ENCODE data around the gene THBS4. TPM values are rescaled to one million over a fixed set of nuclear protein-coding genes. Genes with fewer than 3 reads are reported as not detected.

The THBS4 gene
- total and polyA plus RNA-seq, 9 of the 15 experiments (the other 6 are each of a cell fraction or from before 2014, with no cell fraction given) = 0.07 to 0.08 TPM; not detected in 7

DNA sequence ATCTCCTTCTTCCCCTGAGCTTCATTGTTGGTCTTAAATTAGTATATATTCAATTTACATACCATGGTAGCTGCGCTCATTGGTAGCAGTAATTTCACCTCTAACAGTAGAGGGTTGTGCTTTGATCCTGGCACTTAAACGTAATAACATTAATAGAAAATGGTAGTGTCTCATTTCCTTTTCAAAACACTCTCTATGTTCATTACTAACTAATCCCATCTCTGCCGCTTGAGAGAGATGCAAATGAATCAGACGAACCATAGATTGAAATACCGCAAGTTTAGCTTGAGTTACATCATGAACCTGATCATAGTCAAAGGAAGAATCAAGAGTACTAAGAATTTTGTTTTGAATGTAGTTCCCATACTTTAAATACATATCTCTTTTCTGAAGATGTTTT, 2.2 kb downstream of the THBS4 start:
- WGBS (ENCODE audit: insufficient coverage, low coverage, missing lambda C conversion rate) = 1% methylated on average over 5 of the region's 5 CpGs
- peaks cover 0 to 4% of the 10 kb centered on the region in 2 experiments; a peak in 1 of 5 replicates for H3K4me1 ChIP-seq (replicated peaks in 1 of 2; ENCODE audit: control insufficient read depth in 2 of 2, insufficient read depth in 2 of 2, low read length in 2 of 2)
- no peaks in the 10 kb centered on the region for H3K9me1 ChIP-seq (ENCODE audit: control insufficient read depth, insufficient read depth, low read length)
- no TSS peak for BruUV-seq (replicated peaks)
- ATAC-seq (no peak), DNase-seq (ENCODE audit: extremely low read depth in 1 of 4, low spot score in 3 of 4) (no peak), FAIRE-seq (no peak)
- H3K36me3 ChIP-seq (ENCODE audit: control insufficient read depth, insufficient read depth, low read length) = no peaks in the 10 kb centered on the region
- no peak overlapping the region for H3K4me2 ChIP-seq (ENCODE audit: insufficient read depth, low read length)
- H3K27me3 ChIP-seq (ENCODE audit: control insufficient read depth in 2 of 2, insufficient read depth in 2 of 2, low read length in 2 of 2) = peaks cover 37 to 47% of the 10 kb centered on the region in 2 experiments
- intact Hi-C loops (cut with micrococcal nuclease) = no loop called here
- no peak overlapping the region for H3K27ac ChIP-seq (ENCODE audit: extremely low read depth, low read depth, low read length)
- no peak overlapping the region for H3K9ac ChIP-seq (ENCODE audit: insufficient read depth in 1 of 2, low read depth in 2 of 2, low read length in 2 of 2)
- TF ChIP-seq NFATC3 (IDR thresholded peaks at IDR 0.05) (no peak), RNF2 (IDR thresholded peaks at IDR 0.05) (0 out of 2 replicates have a peak, but pooled peaks have one; percentile 16)
- in situ Hi-C loops (cut with MboI) = no loop called here
- H4K20me1 ChIP-seq (replicated peaks; ENCODE audit: control insufficient read depth, insufficient read depth, low read length) = no peaks in the 10 kb centered on the region
- H3K9me3 ChIP-seq (replicated peaks; ENCODE audit: control insufficient read depth, insufficient read depth, low read depth, low read length) = no peaks in the 10 kb centered on the region
- ChIA-PET POLR2A (interaction anchor here (1.4 kb wide), 1 partner anchor 20 kb away, joined by 3 read pairs; no protein-coding TSS in a partner anchor), CTCF (ENCODE audit: low intra/inter-chr PET ratio) (no interaction called here)
- no peak overlapping the region for H2AFZ ChIP-seq (ENCODE audit: low read depth, low read length)
- H3K79me2 ChIP-seq (ENCODE audit: control insufficient read depth, insufficient read depth, low read length) = no peaks in the 10 kb centered on the region
- H3K4me3 ChIP-seq = no peak overlapping the region

DNA sequence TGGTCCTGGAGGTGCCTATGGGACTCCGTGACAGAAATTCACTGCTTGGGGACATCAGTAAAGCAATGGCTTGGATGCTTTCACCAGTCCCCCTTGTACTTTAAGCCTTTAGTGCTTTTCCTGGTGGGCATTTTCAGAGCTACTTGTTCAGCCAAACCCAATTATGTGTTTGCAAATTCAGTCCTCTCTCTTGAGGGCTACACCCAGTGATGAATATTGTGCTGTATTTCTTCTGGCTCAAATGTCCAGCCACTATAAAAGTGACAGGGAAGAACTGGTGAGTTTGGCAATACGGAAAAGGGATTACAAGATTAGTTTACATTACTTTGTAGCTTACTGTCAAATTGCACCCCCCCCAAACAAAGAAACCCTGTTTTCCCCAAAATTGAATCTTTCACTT, 4.5 kb downstream of the THBS4 start:
- 5% methylated on average over 2 of the region's 2 CpGs for WGBS (ENCODE audit: insufficient coverage, low coverage, missing lambda C conversion rate)
- Histone ChIP-seq H2AFZ (ENCODE audit: low read depth, low read length) (no peak overlapping the region), H3K9me3 (replicated peaks; ENCODE audit: control insufficient read depth, insufficient read depth, low read depth, low read length) (no peaks in the 10 kb centered on the region), H3K36me3 (ENCODE audit: control insufficient read depth, insufficient read depth, low read length) (no peaks in the 10 kb centered on the region), H3K4me2 (ENCODE audit: insufficient read depth, low read length) (no peak overlapping the region), H3K4me1 (replicated peaks in 1 of 2; ENCODE audit: control insufficient read depth in 2 of 2, insufficient read depth in 2 of 2, low read length in 2 of 2) (peaks cover 0 to 4% of the 10 kb centered on the region in 2 experiments; a peak in 1 of 5 replicates), H3K79me2 (ENCODE audit: control insufficient read depth, insufficient read depth, low read length) (no peaks in the 10 kb centered on the region), H4K20me1 (replicated peaks; ENCODE audit: control insufficient read depth, insufficient read depth, low read length) (no peaks in the 10 kb centered on the region), H3K27ac (ENCODE audit: extremely low read depth, low read depth, low read length) (no peak overlapping the region), H3K9me1 (ENCODE audit: control insufficient read depth, insufficient read depth, low read length) (no peaks in the 10 kb centered on the region), H3K4me3 (no peak overlapping the region), H3K9ac (ENCODE audit: insufficient read depth in 1 of 2, low read depth in 2 of 2, low read length in 2 of 2) (no peak overlapping the region), H3K27me3 (ENCODE audit: control insufficient read depth in 2 of 2, insufficient read depth in 2 of 2, low read length in 2 of 2) (peaks cover 27 to 38% of the 10 kb centered on the region in 2 experiments)
- no TSS peak for BruUV-seq (replicated peaks)
- ATAC-seq (no peak), FAIRE-seq (no peak), DNase-seq (ENCODE audit: extremely low read depth in 1 of 4, low spot score in 3 of 4) (no peak)
- POLR2A ChIA-PET = no interaction called here
- TF ChIP-seq BHLHE40 (IDR thresholded peaks at IDR 0.05; ENCODE audit: low read length) = no peak
- no peak for TF ChIP-seq ZNF134 (CRISPR knock-in tag; conservative IDR thresholded peaks at IDR 0.05)
- no peak for TF ChIP-seq COPS2 (conservative IDR thresholded peaks at IDR 0.05)
- no peak for TF ChIP-seq GATA2 (CRISPR knock-in tag; IDR thresholded peaks at IDR 0.05)
- no peak for TF ChIP-seq PHF8 (IDR thresholded peaks at IDR 0.05; ENCODE audit: borderline replicate concordance, low read length)
- no peak for TF ChIP-seq NONO (IDR thresholded peaks at IDR 0.05; ENCODE audit: low read depth in 2 of 2, low read length in 1 of 2)
- no peak for TF ChIP-seq TCF7 (IDR thresholded peaks at IDR 0.05; ENCODE audit: borderline replicate concordance)
- TF ChIP-seq, protein P1, sequence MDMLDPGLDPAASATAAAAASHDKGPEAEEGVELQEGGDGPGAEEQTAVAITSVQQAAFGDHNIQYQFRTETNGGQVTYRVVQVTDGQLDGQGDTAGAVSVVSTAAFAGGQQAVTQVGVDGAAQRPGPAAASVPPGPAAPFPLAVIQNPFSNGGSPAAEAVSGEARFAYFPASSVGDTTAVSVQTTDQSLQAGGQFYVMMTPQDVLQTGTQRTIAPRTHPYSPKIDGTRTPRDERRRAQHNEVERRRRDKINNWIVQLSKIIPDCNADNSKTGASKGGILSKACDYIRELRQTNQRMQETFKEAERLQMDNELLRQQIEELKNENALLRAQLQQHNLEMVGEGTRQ (CRISPR knock-in tag; IDR thresholded peaks at IDR 0.05) = no peak
- TF ChIP-seq, protein P2, sequence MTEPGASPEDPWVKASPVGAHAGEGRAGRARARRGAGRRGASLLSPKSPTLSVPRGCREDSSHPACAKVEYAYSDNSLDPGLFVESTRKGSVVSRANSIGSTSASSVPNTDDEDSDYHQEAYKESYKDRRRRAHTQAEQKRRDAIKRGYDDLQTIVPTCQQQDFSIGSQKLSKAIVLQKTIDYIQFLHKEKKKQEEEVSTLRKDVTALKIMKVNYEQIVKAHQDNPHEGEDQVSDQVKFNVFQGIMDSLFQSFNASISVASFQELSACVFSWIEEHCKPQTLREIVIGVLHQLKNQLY (CRISPR knock-in tag; conservative IDR thresholded peaks at IDR 0.05) = no peak
- TF ChIP-seq DIDO1 (tag; IDR thresholded peaks at IDR 0.05; ENCODE audit: low read depth) = no peak
- no peak for TF ChIP-seq GABPA (tag; conservative IDR thresholded peaks at IDR 0.05; ENCODE audit: low read depth)
- intact Hi-C loops (cut with micrococcal nuclease) = no loop called here
- in situ Hi-C loops (cut with MboI) = no loop called here
- CTCF ChIA-PET (ENCODE audit: low intra/inter-chr PET ratio) = no interaction called here
